ENCODE data around the gene FBXO47.
A peak's percentile ranks its signal among the peaks of the same experiment; 100 is the strongest.

The FBXO47 gene

GRCh38 chr17:38967290-38967738 is at the start of gene FBXO47:
Gene FBXO47, minus strand, starts transcription at chr17:38967403. Its CDS starts 4,378 bp downstream, at chr17:38963025.
- DNase-seq, result peak; percentile 66 to 69

- no peak for DNase-seq
Measured at GRCh38 chr17:39016193-39017153, 49.3 kb upstream of the FBXO47 start.

- no peak for DNase-seq
Measured at GRCh38 chr17:39015546-39015935, 48.3 kb upstream of the FBXO47 start.

- no peak for DNase-seq
Measured at GRCh38 chr17:39014795-39015545, 47.8 kb upstream of the FBXO47 start.

GRCh38 chr17:39014044-39014794 is 47.0 kb upstream of the FBXO47 start:
- DNase-seq, result no peak

DNA sequence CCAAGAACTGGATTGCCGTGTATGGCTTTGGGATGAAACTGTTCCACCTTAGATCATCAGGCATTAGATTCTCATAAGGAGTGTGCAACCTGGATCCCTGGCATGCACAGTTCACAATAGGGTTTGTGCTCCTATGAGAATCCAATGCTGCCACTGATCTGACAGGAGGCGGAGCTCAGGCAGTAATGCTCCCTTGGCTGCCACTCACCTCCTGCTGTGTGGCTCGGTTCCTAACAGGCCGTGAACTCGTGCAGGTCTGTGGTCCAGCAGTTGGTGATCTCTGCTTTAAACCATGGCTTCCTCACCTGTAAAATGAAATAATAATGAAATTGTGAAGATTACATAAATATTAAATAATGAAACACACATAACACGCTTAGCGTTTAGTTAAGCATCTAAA is 45.5 kb upstream of the FBXO47 start:
- no peak for DNase-seq

DNA sequence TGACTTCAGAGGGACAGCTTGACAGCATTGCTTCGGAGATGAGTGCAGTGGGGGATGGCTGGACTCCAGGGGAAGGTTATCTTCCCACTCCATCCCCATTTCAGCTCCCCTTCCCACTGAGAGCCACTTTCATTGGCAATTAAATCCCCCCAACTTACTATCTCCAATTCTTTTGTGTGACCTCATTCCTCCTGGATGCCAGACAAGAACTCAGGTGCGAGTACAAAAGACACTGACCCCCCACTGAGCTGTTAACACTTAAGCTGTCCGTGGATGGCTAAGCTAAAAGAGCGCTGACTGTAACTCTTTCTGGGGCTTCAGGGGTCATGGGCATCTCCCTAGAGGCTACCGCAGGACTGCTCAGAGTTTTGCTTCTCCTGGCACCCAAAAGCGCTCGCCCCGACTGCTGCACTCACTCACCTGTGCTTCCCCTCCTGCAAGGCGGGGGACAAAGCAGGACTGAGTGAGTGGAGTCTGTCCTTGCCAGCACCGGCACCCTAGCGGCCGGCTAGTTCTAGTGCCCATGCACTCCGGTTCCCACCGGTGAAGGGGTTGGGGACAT is 44.8 kb upstream of the FBXO47 start:
- DNase-seq, result no peak

DNA sequence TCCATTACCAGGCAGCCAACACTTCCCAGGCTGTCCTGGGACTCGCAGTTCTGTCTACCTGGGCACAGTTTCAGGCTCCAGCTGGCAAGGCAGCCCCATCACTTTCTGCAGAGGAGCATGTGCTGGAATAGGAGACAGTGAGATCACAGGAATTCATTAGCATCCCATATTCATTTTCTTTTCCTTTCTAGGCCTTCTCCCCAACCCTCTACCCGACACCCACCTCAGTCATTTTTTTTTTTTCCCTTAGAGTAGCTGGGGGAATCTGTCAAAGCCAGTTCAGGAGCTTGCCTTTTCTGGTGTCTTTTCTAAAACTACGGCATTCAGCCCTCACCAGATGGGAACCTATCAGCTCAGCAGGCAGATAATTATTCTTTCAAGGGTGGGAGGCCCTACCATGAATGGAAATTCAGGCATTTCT is 42.4 kb upstream of the FBXO47 start:
- no peak for DNase-seq

GRCh38 chr17:39008633-39009032 is 41.4 kb upstream of the FBXO47 start:
- no peak for DNase-seq

GRCh38 chr17:39002991-39003715 is 36.0 kb upstream of the FBXO47 start:
- DNase-seq, result peak; percentile 17 to 24

GRCh38 chr17:39001703-39002637 is 34.8 kb upstream of the FBXO47 start:
- no peak for DNase-seq

DNA sequence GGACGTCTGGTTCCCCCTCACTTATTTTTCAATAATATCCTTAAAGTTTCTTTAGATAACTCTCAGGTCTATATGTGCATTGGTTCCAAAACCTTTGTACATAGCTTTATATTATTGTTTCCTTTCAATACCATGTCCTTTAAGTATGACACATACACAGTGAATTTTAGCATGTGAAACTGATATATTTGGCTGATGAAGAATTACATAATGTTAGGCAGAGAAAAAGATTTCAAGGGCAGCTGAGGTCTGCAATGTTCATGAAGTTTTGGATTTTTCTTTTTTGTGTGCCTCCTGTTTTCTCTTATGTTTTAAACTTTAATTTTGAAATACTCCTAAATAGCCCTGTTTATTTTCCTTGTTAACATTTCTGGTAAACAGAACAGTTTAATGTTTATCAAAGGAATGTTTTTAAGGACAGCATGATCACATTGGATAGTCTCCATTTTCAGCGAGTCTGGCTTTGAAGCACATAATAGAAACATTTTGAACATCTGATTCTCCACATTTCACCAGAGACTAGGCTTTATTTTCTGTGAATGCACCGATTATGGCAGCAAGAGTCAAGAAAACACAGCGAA is 32.9 kb upstream of the FBXO47 start:
- DNase-seq, result no peak

DNA sequence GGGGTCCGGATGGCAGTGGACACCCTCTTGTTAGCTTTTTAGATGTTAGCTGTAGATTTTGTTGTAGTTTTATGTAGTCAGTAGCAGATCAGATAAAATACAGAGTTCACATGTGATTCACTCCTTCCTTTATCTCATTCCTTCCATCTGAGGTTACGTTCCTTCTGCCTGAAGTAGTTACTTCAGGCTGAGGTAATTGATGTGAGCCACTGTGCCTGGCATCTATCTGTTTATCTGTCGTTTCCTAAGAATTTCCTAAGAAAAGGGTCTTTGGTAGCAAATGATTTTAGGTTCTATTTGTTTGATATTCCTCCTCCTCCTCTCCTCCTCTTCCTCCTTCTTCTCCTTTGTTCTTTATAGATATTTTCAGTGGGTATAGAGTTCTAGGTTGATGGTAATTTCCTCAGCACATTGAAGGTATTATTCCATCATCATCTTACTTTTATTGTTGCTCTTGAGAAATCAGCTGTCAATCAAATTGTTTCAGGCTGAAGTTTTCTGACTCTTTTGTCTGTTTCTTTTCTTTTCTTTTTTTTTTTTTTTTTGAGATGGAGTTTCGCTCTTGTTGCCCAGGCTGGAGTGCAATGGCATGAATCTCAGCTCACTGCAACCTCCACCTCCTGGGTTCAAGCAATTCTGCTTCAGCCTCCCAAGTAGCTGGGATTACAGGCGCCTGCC is 29.6 kb upstream of the FBXO47 start:
- DNase-seq, result no peak

DNA sequence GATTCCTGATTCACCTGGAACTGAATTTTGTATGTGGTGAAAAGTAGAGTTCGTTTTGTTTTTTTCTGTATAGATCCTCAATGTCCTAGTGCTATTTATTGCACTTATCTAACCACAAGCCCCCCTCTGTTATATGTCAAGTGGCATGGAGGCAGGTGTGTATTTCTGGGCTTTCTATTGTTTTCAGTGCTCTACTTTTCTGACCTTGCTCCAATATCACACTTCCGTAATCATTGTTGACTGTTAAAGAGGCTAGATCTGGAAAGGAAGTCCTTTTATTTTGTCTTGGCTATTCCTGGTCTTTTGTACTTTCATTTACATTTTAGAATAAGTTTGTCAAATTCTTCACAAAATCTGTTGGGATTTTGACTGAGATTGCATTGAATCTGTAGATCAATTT is 26.8 kb upstream of the FBXO47 start:
- DNase-seq, result no peak

GRCh38 chr17:38984666-38985065 is 17.5 kb upstream of the FBXO47 start:
- no peak for DNase-seq

GRCh38 chr17:38982858-38983746 is 15.9 kb upstream of the FBXO47 start:
- DNase-seq, result peak; percentile 20 to 23

DNA sequence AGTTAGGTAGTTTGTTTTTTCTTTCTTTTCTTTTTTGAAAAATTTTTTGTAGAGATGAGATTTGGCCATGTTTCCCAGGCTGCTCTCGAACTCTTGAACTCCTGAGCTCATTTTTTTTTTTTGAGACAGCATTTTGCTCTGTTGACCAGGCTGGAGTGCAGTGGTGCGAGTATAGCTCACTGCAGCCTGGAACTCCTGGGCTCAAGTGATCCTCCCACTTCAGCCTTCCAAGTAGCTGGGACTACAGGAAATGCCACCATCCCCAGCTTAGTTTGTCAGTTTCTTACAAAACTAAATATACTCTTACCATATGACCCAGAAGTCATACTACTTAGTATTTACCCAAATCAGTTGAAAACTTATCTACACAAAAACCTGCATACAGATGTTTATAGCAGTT is 14.4 kb upstream of the FBXO47 start:
- no peak for DNase-seq

DNA sequence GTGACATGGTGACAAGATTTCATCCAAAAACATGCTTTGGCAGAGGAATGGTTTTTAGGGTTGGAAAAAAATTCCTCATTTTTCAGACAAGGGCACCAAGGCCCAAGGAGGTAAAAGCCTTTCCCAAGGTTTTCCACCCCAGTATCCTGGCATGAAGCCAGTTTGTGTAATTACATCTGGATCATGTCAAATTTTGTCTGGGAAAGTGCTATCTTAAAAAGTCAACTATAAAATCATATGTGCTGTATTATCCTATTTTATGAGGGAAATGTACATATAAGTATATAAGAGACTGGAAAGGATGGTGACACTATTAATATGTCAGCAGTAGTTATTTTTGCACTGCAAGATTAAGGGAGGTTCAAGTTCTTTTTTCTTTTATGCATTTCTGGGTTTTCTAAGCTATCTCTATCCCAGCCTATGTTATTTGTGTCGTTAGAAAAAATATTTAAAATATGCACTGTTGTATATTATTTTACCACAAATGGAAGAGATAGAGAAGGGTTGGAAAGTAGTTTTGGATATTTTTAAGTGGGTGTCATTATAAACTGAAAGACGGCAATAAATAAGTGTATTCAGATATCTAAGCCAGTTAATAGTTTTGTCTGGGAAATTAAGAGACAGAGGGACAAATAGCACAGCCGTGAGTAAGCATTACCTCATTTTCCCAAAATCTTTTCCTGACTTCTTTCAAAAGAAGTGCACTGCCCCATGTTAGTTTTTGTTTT is 13.5 kb upstream of the FBXO47 start:
- no peak for DNase-seq

Data from stimulated activated CD4-positive, alpha-beta T cell treated with anti-CD3 and anti-CD28 coated beads, Interleukin-2, amount 100 ng/mL, for 48 hours (primary cell).